HCT116 (cell line): ENCODE results near the gene PTTG2. TPM values are rescaled to one million over a fixed set of nuclear protein-coding genes. Genes with fewer than 3 reads are reported as not detected.

ENCODE experiments used
- ATAC-seq: fragments of 200-7000 bp; cut with Tn5 transposase; 2 replicates; pipeline ENCODE4 v1.9.1; 2020; ENCODE audit warnings: mild to moderate bottlenecking, moderate library complexity
- BruUV-seq: library from RNA; stranded (reverse); fragments of 400-500 nt; replicated peaks from 2 replicates; lab custom pipeline; 2021; lab: Mats Ljungman, UMichigan
- CTCF ChIA-PET: fragments of 300-600 bp; sonication (Branson Sonifier 250); formaldehyde crosslinking; loops from one replicate; lab custom pipeline; 2021; ENCODE audit warnings: antibody characterized with exemption; lab: Charles Lee
- POLR2A ChIA-PET: fragments of 300-600, 350-600 bp; sonication (Branson Sonifier 250); formaldehyde crosslinking; loops from one replicate; lab custom pipeline; 2021; ENCODE audit warnings: antibody characterized with exemption; lab: Charles Lee
- RAD21 ChIA-PET, 2 experiments: fragments of 300-600 bp; sonication (Branson Sonifier 250); formaldehyde crosslinking; loops; one replicate each; lab custom pipeline; 2023; ENCODE audit warnings: low total read pairs in 2 of 2; ENCODE audit not compliant: uncharacterized antibody in 2 of 2, unreplicated experiment in 2 of 2, low non-redundant PET in 1 of 2; lab: Charles Lee
- DNase-seq: peaks from one replicate; pipeline ENCODE4 v3.0.0-alpha.2; 2010; ENCODE audit warnings: low read depth, low spot score
- H2AFZ ChIP-seq: fragments of 200-600 bp; shearing (Covaris generic), sonication (generic); 2 replicates; pipeline ENCODE4 v1.6.1; 2017; ENCODE audit warnings: low read depth, mixed run types, mixed read lengths, antibody characterized with exemption, low read length; ENCODE audit not compliant: poor library complexity, severe bottlenecking
- H3K27ac ChIP-seq: 2 replicates; pipeline ENCODE4 v1.5.1; 2012; ENCODE audit warnings: low read depth, low read length
- H3K27me3 ChIP-seq: fragments of 200-600 bp; sonication (generic); 2 replicates; pipeline ENCODE4 v1.6.1; 2016; ENCODE audit warnings: mixed run types, low read length, mixed read lengths; ENCODE audit not compliant: insufficient read depth
- H3K36me3 ChIP-seq, 2 experiments: fragments of 200-500 bp in 1 of 2; fragments of 200-600 bp in 1 of 2; sonication (Bioruptor generic) in 1 of 2; sonication (generic) in 1 of 2; 2 replicates each; pipeline versions ENCODE4 v1.5.1 to v1.6.1; 2014 to 2016; ENCODE audit warnings: low read length in 2 of 2, inconsistent platforms in 1 of 2, mixed read lengths in 1 of 2, mixed run types in 1 of 2; ENCODE audit not compliant: insufficient read depth in 2 of 2, control insufficient read depth in 1 of 2
- H3K4me1 ChIP-seq, 2 experiments: fragments of 200-600 bp in 1 of 2; sonication (generic) in 1 of 2; 2 replicates each; pipeline versions ENCODE4 v1.5.1 to v1.6.1; 2012 to 2017; ENCODE audit warnings: low read length in 2 of 2, inconsistent platforms in 1 of 2, mild to moderate bottlenecking in 1 of 2, mixed read lengths in 1 of 2, mixed run types in 1 of 2, moderate library complexity in 1 of 2; ENCODE audit not compliant: insufficient read depth in 2 of 2, control insufficient read depth in 1 of 2
- H3K4me2 ChIP-seq: fragments of 200-600 bp; sonication (generic); 2 replicates; pipeline ENCODE4 v1.6.1; 2017; ENCODE audit warnings: mixed run types, low read length, mixed read lengths
- H3K4me3 ChIP-seq, 2 experiments: fragments of 200-600 bp in 1 of 2; sonication (generic) in 1 of 2; replicated peaks in 1 of 2; 2 replicates each; pipeline ENCODE4 v1.5.1; 2011 to 2016; ENCODE audit warnings: low read length in 2 of 2, control low read depth in 1 of 2, low read depth in 1 of 2, mild to moderate bottlenecking in 1 of 2, mixed read lengths in 1 of 2, mixed run types in 1 of 2
- H3K79me2 ChIP-seq: fragments of 200-600 bp; sonication (generic); 2 replicates; pipeline ENCODE4 v1.6.1; 2017; ENCODE audit warnings: mild to moderate bottlenecking, mixed run types, low read length, moderate library complexity, mixed read lengths; ENCODE audit not compliant: insufficient read depth
- H3K9ac ChIP-seq: fragments of 200-600 bp; sonication (generic); 2 replicates; pipeline ENCODE4 v1.6.1; 2016; ENCODE audit warnings: low read length, mixed read lengths
- H3K9me2 ChIP-seq: fragments of 200-600 bp; sonication (generic), shearing (Covaris generic); 2 replicates; pipeline ENCODE4 v1.6.1; 2017; ENCODE audit warnings: mixed run types, mild to moderate bottlenecking, moderate library complexity; ENCODE audit not compliant: insufficient read depth
- H3K9me3 ChIP-seq, 2 experiments: fragments of 200-500 bp in 1 of 2; fragments of 200-600 bp in 1 of 2; sonication (Bioruptor generic) in 1 of 2; sonication (generic) in 1 of 2; 2 replicates each; pipeline ENCODE4 v1.6.1; 2014 to 2017; ENCODE audit warnings: low read length in 2 of 2, mixed read lengths in 2 of 2, inconsistent platforms in 1 of 2, low read depth in 1 of 2, mild to moderate bottlenecking in 1 of 2, mixed run types in 1 of 2, moderate library complexity in 1 of 2; ENCODE audit not compliant: control insufficient read depth in 1 of 2, insufficient read depth in 1 of 2
- H4K20me1 ChIP-seq: fragments of 200-600 bp; sonication (generic), shearing (Covaris generic); 2 replicates; pipeline ENCODE4 v1.6.1; 2017; ENCODE audit warnings: mixed run types, mild to moderate bottlenecking, moderate library complexity; ENCODE audit not compliant: insufficient read depth
- ATF3 ChIP-seq: IDR thresholded peaks from 2 replicates; pipeline ENCODE4 v1.6.1; 2012
- CBX3 ChIP-seq: IDR thresholded peaks from 2 replicates; pipeline ENCODE4 v1.6.1; 2012; ENCODE audit warnings: low read depth
- CEBPB ChIP-seq: IDR thresholded peaks from 2 replicates; pipeline ENCODE4 v1.6.1; 2012; ENCODE audit warnings: low read depth
- EGR1 ChIP-seq: IDR thresholded peaks from 2 replicates; pipeline ENCODE4 v1.6.1; 2012; ENCODE audit warnings: low read depth
- ELF1 ChIP-seq: IDR thresholded peaks from 2 replicates; pipeline ENCODE4 v1.6.1; 2012; ENCODE audit warnings: low read depth, borderline replicate concordance
- EZH2 ChIP-seq: fragments of 200-600 bp; sonication (generic); IDR thresholded peaks from 2 replicates; pipeline ENCODE4 v1.6.1; 2017; ENCODE audit warnings: antibody characterized with exemption, mixed run types
- EZH2phosphoT487 ChIP-seq: fragments of 200-600 bp; IDR thresholded peaks from 2 replicates; pipeline ENCODE4 v1.6.1; 2018; ENCODE audit warnings: antibody characterized with exemption, borderline replicate concordance
- FOSL1 ChIP-seq: IDR thresholded peaks from 2 replicates; pipeline ENCODE4 v1.6.1; 2012; ENCODE audit warnings: low read depth
- POLR2AphosphoS5 ChIP-seq: IDR thresholded peaks from 2 replicates; pipeline ENCODE4 v1.6.1; 2011; ENCODE audit warnings: mild to moderate bottlenecking, low read depth, low read length, moderate library complexity
- RAD21 ChIP-seq: IDR thresholded peaks from 2 replicates; pipeline ENCODE4 v1.6.1; 2012; ENCODE audit warnings: low read depth, mild to moderate bottlenecking
- REST ChIP-seq: IDR thresholded peaks from 2 replicates; pipeline ENCODE4 v1.6.1; 2012; ENCODE audit warnings: low read depth
- SIN3A ChIP-seq: IDR thresholded peaks from 2 replicates; pipeline ENCODE4 v1.6.1; 2012; ENCODE audit warnings: low read depth
- SP1 ChIP-seq: IDR thresholded peaks from 2 replicates; pipeline ENCODE4 v1.6.1; 2012; ENCODE audit warnings: low read depth
- TCF7L2 ChIP-seq: IDR thresholded peaks from 2 replicates; pipeline ENCODE4 v1.7.0; 2011; ENCODE audit warnings: borderline replicate concordance, inconsistent platforms; ENCODE audit not compliant: insufficient read depth, insufficient read length; ENCODE audit errors: extremely low read depth
- YY1 ChIP-seq: IDR thresholded peaks from 2 replicates; pipeline ENCODE4 v1.6.1; 2011; ENCODE audit warnings: low read length, low read depth, moderate library complexity, mild to moderate bottlenecking; ENCODE audit not compliant: insufficient replicate concordance; ENCODE audit errors: extremely low read depth
- ZBTB33 ChIP-seq: IDR thresholded peaks from 2 replicates; pipeline ENCODE4 v1.6.1; 2011; ENCODE audit warnings: mild to moderate bottlenecking, low read length, moderate library complexity; ENCODE audit not compliant: insufficient replicate concordance; ENCODE audit errors: extremely low read depth
- ZFX ChIP-seq: fragments of 450-650 bp; IDR thresholded peaks from 2 replicates; pipeline ENCODE4 v1.6.1; 2017
- ZNF274 ChIP-seq: fragments of 200-500 bp; sonication (Bioruptor generic); IDR thresholded peaks from 2 replicates; pipeline ENCODE4 v1.6.1; 2014; ENCODE audit warnings: mild to moderate bottlenecking, low read depth, low read length, inconsistent platforms
- intact Hi-C: fragments of 100-400 bp; cut with micrococcal nuclease; formaldehyde crosslinking; loops from 2 replicates; pipeline ENCODE4 v1.10.0; 2022
- total RNA-seq: library from RNA; stranded (reverse); gene quantifications from one replicate; pipeline ENCODE4 v1.2.1, GENCODE V29; 2021; ENCODE audit not compliant: unreplicated experiment

PTTG2 gene
- total RNA-seq, 1 experiment from 2014 or later, result not detected

- TF ChIP-seq ZNF274, result no peak
- no peak for TF ChIP-seq SIN3A
- no peak for TF ChIP-seq ZBTB33
- TF ChIP-seq SP1, result no peak
- no peak for TF ChIP-seq TCF7L2
- TF ChIP-seq EGR1, result no peak
- no peak for TF ChIP-seq RAD21
- TF ChIP-seq ATF3, result no peak
- TF ChIP-seq ELF1, result no peak
Measured at GRCh38 chr4:37948542-37948941, 11.7 kb upstream of the PTTG2 start (continued).

- no peak for ATAC-seq
- H3K4me2 ChIP-seq, result no peak overlapping the region
- H3K27me3 ChIP-seq, result no peaks in the 10 kb centered on the region
- H3K4me1 ChIP-seq, result no peaks in the 10 kb centered on the region
- H4K20me1 ChIP-seq, result no peaks in the 10 kb centered on the region
- H3K9ac ChIP-seq, result no peak overlapping the region
- no peaks in the 10 kb centered on the region for H3K36me3 ChIP-seq
- RAD21 ChIA-PET, result no interaction called here
- H3K79me2 ChIP-seq, result no peaks in the 10 kb centered on the region
- no peak overlapping the region for H3K4me3 ChIP-seq
- H3K9me2 ChIP-seq, result no peaks in the 10 kb centered on the region
- H3K27ac ChIP-seq, result no peak overlapping the region
- no peaks in the 10 kb centered on the region for H3K9me3 ChIP-seq
- no TSS peak for BruUV-seq
- no peak overlapping the region for H2AFZ ChIP-seq
- DNase-seq, result no peak
- intact Hi-C loops, result no loop called here
- CTCF ChIA-PET, result no interaction called here
- POLR2A ChIA-PET, result no interaction called here
- TF ChIP-seq ATF3, result no peak
- TF ChIP-seq ZNF274, result no peak
- no peak for TF ChIP-seq POLR2AphosphoS5
- no peak for TF ChIP-seq ELF1
- no peak for TF ChIP-seq SIN3A
- no peak for TF ChIP-seq RAD21
- no peak for TF ChIP-seq ZFX
- TF ChIP-seq REST, result no peak
- no peak for TF ChIP-seq EGR1
- TF ChIP-seq EZH2phosphoT487, result no peak
- no peak for TF ChIP-seq YY1
- no peak for TF ChIP-seq EZH2
- TF ChIP-seq CBX3, result no peak
- TF ChIP-seq CEBPB, result no peak
- no peak for TF ChIP-seq FOSL1
- no peak for TF ChIP-seq SP1
- TF ChIP-seq, all 23 proteins: peak for 0
Measured at GRCh38 chr4:37949636-37950426, 10.4 kb upstream of the PTTG2 start.
